ENCODE data around the gene PLSCR1. TPM values are rescaled to one million over a fixed set of nuclear protein-coding genes. Genes with fewer than 3 reads are reported as not detected.

Gene PLSCR1
- total and polyA plus RNA-seq, 2 experiments from 2014 or later: 62.7 to 78.3 TPM

DNA sequence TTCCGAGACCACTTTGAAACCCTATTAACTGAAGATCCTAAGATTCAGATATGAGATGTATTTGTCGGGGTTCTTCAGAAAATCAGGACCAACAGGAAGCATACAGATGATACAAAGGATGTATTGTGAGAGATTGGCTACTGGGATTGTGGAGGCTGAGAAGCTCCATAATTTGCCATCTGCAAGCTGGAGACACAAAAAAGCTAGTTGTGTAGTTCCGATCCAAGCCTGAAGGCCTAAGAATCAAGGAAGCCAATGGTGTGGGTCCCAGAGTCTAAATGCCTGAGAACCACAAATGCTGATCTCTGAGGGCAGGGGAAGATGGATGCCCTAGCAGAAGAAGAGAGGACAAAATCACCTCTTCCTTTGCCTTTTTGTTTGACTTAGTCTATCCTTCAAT is 10.9 kb upstream of the PLSCR1 start (continued):
- TF ChIP-seq ZNF114 (CRISPR knock-in tag; IDR thresholded peaks at IDR 0.05) (no peak), CREB1 (CRISPR knock-in tag; IDR thresholded peaks at IDR 0.05; ENCODE audit: low read depth) (no peak), NANOG (IDR thresholded peaks at IDR 0.05; ENCODE audit: borderline replicate concordance) (no peak), EZH2 (IDR thresholded peaks at IDR 0.05; ENCODE audit: low read depth, unreplicated experiment) (no peak), EZH2phosphoT487 (IDR thresholded peaks at IDR 0.05; ENCODE audit: unreplicated experiment) (no peak), JUNB (IDR thresholded peaks at IDR 0.05; ENCODE audit: unreplicated experiment) (no peak)
- TF ChIP-seq, protein P1, sequence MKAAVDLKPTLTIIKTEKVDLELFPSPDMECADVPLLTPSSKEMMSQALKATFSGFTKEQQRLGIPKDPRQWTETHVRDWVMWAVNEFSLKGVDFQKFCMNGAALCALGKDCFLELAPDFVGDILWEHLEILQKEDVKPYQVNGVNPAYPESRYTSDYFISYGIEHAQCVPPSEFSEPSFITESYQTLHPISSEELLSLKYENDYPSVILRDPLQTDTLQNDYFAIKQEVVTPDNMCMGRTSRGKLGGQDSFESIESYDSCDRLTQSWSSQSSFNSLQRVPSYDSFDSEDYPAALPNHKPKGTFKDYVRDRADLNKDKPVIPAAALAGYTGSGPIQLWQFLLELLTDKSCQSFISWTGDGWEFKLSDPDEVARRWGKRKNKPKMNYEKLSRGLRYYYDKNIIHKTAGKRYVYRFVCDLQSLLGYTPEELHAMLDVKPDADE (IDR thresholded peaks at IDR 0.05): no peak

DNA sequence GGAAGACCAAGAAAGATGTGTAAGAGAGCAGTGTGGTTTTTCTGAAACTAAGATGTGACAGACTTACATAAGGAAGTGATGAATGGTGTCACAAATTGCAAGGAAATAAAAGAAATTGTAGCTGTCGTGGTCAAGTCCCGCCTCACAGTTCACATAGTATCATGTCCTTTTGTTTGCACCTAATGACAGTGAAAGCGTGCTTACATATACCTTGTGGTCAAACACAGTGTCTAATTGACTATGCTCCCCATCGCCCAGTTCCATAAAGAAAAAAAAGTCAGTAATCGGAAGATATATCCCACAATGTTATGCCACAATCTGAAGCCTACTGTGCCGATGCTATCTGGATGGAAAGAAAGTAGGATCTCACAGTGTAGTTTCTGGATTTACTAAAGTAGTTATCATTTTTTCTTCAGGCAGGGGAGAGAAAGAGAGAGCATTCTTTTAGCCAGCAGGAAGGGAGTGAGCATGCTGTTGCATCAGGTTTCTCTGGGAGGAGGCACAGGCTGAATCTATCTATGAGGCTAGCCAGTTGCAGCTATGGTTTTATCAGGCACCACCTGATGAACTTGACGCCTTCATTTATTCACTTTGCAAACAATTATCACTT is 9.8 kb upstream of the PLSCR1 start:
- H3K4me1 ChIP-seq (ENCODE audit: insufficient read depth): peaks cover 26% of the 10 kb centered on the region
- peaks cover 6% of the 10 kb centered on the region; the same call in 2 of the 3 replicates for H3K9me3 Mint-ChIP-seq
- no peak overlapping the region for H3K4me3 Mint-ChIP-seq
- H2AFZ ChIP-seq: peak overlapping the region; percentile 64; the same call in 1 of the 2 replicates
- H3K27me3 ChIP-seq (ENCODE audit: insufficient read depth): no peaks in the 10 kb centered on the region
- DNase-seq (ENCODE audit: low spot score) (no peak), ATAC-seq (no peak)
- peaks cover 21% of the 10 kb centered on the region for H3K4me1 Mint-ChIP-seq
- H4K20me1 ChIP-seq (replicated peaks; ENCODE audit: insufficient read depth): no peaks in the 10 kb centered on the region
- H3K27me3 Mint-ChIP-seq (ENCODE audit: insufficient read depth, low read depth, poor library complexity): no peaks in the 10 kb centered on the region
- no peak overlapping the region for H3K4me3 ChIP-seq
- no peak overlapping the region for H3K27ac ChIP-seq (ENCODE audit: low read depth)
- no peak overlapping the region for H3K27ac Mint-ChIP-seq
- H3K9me2 ChIP-seq (ENCODE audit: insufficient read depth): peaks cover 5% of the 10 kb centered on the region; the same call in 1 of the 2 replicates
- peaks cover 4% of the 10 kb centered on the region; the same call in 1 of the 3 replicates for H3K36me3 Mint-ChIP-seq (ENCODE audit: low read depth)
- TF ChIP-seq, protein P2, sequence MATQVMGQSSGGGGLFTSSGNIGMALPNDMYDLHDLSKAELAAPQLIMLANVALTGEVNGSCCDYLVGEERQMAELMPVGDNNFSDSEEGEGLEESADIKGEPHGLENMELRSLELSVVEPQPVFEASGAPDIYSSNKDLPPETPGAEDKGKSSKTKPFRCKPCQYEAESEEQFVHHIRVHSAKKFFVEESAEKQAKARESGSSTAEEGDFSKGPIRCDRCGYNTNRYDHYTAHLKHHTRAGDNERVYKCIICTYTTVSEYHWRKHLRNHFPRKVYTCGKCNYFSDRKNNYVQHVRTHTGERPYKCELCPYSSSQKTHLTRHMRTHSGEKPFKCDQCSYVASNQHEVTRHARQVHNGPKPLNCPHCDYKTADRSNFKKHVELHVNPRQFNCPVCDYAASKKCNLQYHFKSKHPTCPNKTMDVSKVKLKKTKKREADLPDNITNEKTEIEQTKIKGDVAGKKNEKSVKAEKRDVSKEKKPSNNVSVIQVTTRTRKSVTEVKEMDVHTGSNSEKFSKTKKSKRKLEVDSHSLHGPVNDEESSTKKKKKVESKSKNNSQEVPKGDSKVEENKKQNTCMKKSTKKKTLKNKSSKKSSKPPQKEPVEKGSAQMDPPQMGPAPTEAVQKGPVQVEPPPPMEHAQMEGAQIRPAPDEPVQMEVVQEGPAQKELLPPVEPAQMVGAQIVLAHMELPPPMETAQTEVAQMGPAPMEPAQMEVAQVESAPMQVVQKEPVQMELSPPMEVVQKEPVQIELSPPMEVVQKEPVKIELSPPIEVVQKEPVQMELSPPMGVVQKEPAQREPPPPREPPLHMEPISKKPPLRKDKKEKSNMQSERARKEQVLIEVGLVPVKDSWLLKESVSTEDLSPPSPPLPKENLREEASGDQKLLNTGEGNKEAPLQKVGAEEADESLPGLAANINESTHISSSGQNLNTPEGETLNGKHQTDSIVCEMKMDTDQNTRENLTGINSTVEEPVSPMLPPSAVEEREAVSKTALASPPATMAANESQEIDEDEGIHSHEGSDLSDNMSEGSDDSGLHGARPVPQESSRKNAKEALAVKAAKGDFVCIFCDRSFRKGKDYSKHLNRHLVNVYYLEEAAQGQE (IDR thresholded peaks at IDR 0.05; ENCODE audit: unreplicated experiment): no peak
- TF ChIP-seq ZNF331 (CRISPR knock-in tag; IDR thresholded peaks at IDR 0.05; ENCODE audit: low read depth) (no peak), NANOG (IDR thresholded peaks at IDR 0.05; ENCODE audit: borderline replicate concordance) (no peak), POLR2AphosphoS5 (IDR thresholded peaks at IDR 0.05; ENCODE audit: low read depth) (no peak), EZH2 (IDR thresholded peaks at IDR 0.05; ENCODE audit: low read depth, unreplicated experiment) (no peak), JUNB (IDR thresholded peaks at IDR 0.05; ENCODE audit: unreplicated experiment) (no peak), EZH2phosphoT487 (IDR thresholded peaks at IDR 0.05; ENCODE audit: unreplicated experiment) (no peak)
- peaks cover 6% of the 10 kb centered on the region; the same call in 1 of the 2 replicates for H3K36me3 ChIP-seq (ENCODE audit: insufficient read depth)
- no peaks in the 10 kb centered on the region for H3K79me2 ChIP-seq (replicated peaks; ENCODE audit: insufficient read depth)
- no peaks in the 10 kb centered on the region for H3F3A ChIP-seq (replicated peaks; ENCODE audit: low read depth)
- H3K4me2 ChIP-seq: no peak overlapping the region
